HG03064 (cell line): ENCODE data around the gene NRG3.

Experiments used
- ATAC-seq: cut with Tn5 transposase; IDR thresholded peaks from one replicate; pipeline ENCODE4 v1.9.1; 2021; ENCODE audit warnings: low read depth; ENCODE audit not compliant: unreplicated experiment

Gene NRG3

DNA sequence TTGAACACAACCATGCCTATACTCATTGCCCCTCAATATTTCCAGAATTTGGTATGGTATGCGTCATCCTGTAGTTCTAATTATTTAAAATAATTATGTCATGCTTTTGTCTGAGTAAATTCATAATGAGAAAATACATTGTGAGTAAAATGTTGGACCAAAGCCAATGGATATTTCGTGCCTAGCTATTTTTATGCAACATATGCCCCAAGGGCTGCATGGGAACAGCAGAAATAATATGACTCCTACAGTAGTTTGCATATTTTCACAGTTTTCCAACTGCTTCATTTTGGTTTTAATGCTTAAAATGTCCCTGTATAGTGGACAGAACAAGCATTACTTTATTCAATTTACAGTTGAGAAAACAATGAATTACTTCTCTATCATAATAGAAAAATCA lies 1148.7 kb downstream of the NRG3 start:
- no peak for ATAC-seq
